Astrocyte of the hippocampus (primary cell): ENCODE measurements around the gene SLC15A4.
"Not testable (repeated sequence)": the region's sequence is repeated elsewhere in the genome, so short reads cannot be mapped to it uniquely, and the experiment has no call there.

Source experiments
- DNase-seq: peaks from one replicate; pipeline ENCODE4 v3.0.0; 2011; ENCODE audit warnings: low read depth, low spot score

SLC15A4 gene

GRCh38 chr12:128844031-128844635 is 20.4 kb upstream of the SLC15A4 start:
- no peak for DNase-seq

- DNase-seq, result no peak
Observed at GRCh38 chr12:128843538-128843937, 19.8 kb upstream of the SLC15A4 start.

GRCh38 chr12:128842579-128842978 is 18.8 kb upstream of the SLC15A4 start:
- no peak for DNase-seq

GRCh38 chr12:128840862-128841468 is 17.2 kb upstream of the SLC15A4 start:
- DNase-seq, result no peak

- DNase-seq, result not testable (repeated sequence)
Observed at GRCh38 chr12:128839885-128840284, 16.1 kb upstream of the SLC15A4 start.

- no peak for DNase-seq
Observed at GRCh38 chr12:128833418-128833817, 9.7 kb upstream of the SLC15A4 start.

- DNase-seq, result no peak
Observed at GRCh38 chr12:128830505-128830893, 6.7 kb upstream of the SLC15A4 start.

GRCh38 chr12:128829861-128830504 is 6.2 kb upstream of the SLC15A4 start:
- DNase-seq, result no peak

- DNase-seq, result no peak
Observed at GRCh38 chr12:128827724-128828123, 4.0 kb upstream of the SLC15A4 start.

GRCh38 chr12:128825835-128826234 is 2.1 kb upstream of the SLC15A4 start:
- no peak for DNase-seq

- no peak for DNase-seq
Observed at GRCh38 chr12:128823216-128823915, 392 bp downstream of the SLC15A4 start.

- no peak for DNase-seq
Observed at GRCh38 chr12:128820723-128821432, 2.9 kb downstream of the SLC15A4 start.

GRCh38 chr12:128820253-128820652 is 3.5 kb downstream of the SLC15A4 start:
- no peak for DNase-seq

- no peak for DNase-seq
Observed at GRCh38 chr12:128819293-128820144, 4.2 kb downstream of the SLC15A4 start.

GRCh38 chr12:128818065-128819022 is 5.4 kb downstream of the SLC15A4 start:
- DNase-seq, result peak; percentile 79

- peak; percentile 95 for DNase-seq
Observed at GRCh38 chr12:128817111-128818015, 6.4 kb downstream of the SLC15A4 start.

- DNase-seq, result no peak
Observed at GRCh38 chr12:128816643-128816920, 7.2 kb downstream of the SLC15A4 start.

- DNase-seq, result no peak
Observed at GRCh38 chr12:128815779-128816642, 7.7 kb downstream of the SLC15A4 start.
